Measurements from ENCODE around the gene SH3BGRL2.

Gene SH3BGRL2

GRCh38 chr6:79630883-79631692, at the start of gene SH3BGRL2:
Gene SH3BGRL2 (plus strand): TSS chr6:79631329. CDS start chr6:79631462, 133 bp downstream.
- H3K27ac ChIP-seq = peak within 1 kb of the TSS; percentile 18
- no peak for DNase-seq (ENCODE audit: low read depth, low spot score)

- no peak overlapping the region for H3K27ac ChIP-seq
- DNase-seq (ENCODE audit: low read depth, low spot score) = no peak
Observed at GRCh38 chr6:79584332-79584731, 46.8 kb upstream of the SH3BGRL2 start.

DNA sequence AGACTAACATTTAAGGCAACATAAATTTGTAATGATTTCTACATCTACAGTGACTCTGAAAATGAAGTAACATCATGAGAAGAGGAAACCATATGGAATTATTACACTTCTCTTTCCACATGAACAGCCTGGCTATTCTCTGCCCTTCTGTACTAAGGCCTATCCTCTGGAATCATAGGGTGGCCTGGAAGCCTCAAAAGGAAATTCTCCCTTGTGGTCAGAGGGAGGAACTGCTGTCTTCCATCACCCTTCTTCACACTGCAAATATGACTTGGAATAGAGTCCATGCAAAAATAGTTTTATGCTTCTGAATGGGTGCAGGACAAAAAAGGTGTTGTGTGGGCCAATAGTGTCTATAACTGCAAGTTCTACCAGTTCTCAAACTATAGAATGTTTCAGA, 44.6 kb upstream of the SH3BGRL2 start:
- no peak for DNase-seq (ENCODE audit: low read depth, low spot score)

DNA sequence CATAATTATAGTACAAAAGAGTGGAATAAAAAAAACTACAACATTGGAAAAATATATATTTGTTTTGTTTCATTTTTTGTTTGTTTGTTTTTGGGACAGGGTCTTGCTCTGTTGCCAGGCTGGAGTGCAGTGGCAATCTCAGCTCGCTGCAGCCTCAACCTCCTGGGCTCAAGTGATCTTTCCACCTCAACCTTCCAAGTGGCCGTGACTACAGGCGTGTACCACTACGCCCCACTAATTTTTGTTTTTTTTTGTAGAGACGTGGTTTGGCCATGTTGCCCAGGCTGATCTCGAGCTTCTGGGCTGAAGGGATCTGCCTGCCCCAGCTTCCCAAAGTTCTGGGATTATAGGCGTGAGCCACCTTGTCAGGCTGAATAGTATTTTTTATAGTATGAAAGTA, 41.4 kb upstream of the SH3BGRL2 start:
- DNase-seq (ENCODE audit: low read depth, low spot score) = no peak
- H3K27ac ChIP-seq = no peak overlapping the region

More for the DNA sequence above, 44.6 kb upstream of the SH3BGRL2 start:
- H3K27ac ChIP-seq = no peak overlapping the region

GRCh38 chr6:79597155-79597554, 34.0 kb upstream of the SH3BGRL2 start:
- DNase-seq (ENCODE audit: low read depth, low spot score) = no peak

GRCh38 chr6:79598012-79598411, 33.1 kb upstream of the SH3BGRL2 start:
- DNase-seq (ENCODE audit: low read depth, low spot score) = no peak
- H3K27ac ChIP-seq = no peak overlapping the region

More at GRCh38 chr6:79597155-79597554, 34.0 kb upstream of the SH3BGRL2 start:
- no peak overlapping the region for H3K27ac ChIP-seq

- DNase-seq (ENCODE audit: low read depth, low spot score) = no peak
- H3K27ac ChIP-seq = no peak overlapping the region
Observed at GRCh38 chr6:79599725-79600259, 31.3 kb upstream of the SH3BGRL2 start.

DNA sequence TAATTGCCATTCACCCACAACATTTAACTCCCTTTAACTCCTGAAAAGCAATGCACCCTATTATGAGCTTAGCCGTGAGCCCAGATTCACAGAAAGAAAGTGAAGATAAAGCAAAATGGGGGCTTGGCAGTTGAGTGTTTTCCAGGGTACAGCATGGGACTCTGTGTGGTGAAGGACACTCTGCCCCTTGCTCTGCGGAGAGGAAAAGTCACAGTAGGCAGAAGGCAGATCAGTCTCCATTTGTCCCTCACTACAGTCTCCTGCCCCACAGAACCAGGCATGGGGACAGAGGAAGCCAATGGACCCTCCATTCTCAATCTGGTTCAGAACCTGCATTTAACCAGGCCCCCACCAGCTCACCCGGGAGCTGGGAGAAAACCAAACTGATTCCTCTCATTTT, 30.8 kb upstream of the SH3BGRL2 start:
- DNase-seq (ENCODE audit: low read depth, low spot score) = no peak
- H3K27ac ChIP-seq = no peak overlapping the region

DNA sequence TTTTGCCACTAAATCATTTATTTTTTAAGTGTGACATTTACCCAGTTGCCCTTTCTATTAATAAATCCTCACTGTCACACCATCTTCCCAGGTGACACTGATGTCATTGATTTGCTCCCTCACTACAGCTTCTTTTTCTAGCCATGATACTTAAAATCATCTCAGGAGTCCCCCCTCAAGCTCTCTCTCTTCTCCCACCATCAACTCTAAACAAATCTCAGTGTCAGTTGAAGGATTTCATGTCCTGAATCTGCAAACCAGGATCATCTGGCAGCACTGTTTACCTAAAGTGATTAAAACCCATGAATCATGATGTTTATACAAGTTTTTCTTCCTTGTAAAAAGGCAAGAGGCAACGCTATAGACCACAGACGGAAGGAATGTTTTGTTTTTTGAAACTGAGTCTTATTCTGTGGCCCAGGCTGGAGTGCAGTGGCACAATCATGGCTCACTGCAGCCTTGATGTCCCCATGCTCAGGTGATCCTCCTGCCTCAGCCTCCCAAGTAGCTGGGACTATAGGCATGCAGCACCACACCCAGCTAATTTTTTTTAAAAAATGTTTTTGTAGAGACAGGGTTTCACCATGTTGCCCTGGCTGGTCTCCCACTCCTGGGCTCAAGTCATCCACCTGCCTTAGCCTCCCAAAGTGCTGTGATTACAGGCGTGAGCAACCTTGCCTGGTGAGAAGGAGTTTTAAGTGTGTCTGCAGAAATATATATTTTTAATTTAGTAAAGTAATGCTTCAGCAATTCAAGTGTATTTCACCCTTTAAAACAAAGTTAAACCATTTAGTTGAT, 30.1 kb upstream of the SH3BGRL2 start:
- DNase-seq (ENCODE audit: low read depth, low spot score) = peak; percentile 55
- H3K27ac ChIP-seq = no peak overlapping the region

DNA sequence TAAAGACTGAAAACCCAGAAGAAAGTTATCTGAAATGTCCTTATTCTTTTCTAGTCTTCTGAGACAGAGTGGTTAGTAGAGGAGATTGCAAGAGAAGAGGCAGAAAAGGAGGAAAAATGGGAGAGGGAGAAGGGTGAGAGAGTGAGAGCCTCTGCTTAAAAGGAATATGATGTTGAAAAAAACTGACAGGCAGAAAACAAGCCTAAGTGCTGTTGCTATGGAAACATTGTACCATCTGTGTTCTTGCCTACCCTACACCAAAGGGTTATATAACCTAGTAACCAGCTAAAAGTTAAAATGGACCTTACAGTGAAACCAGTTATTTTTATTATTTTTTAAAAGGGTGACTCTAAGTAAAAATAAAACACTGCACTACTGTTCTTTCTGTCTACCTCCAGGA, 28.3 kb upstream of the SH3BGRL2 start:
- no peak overlapping the region for H3K27ac ChIP-seq
- DNase-seq (ENCODE audit: low read depth, low spot score) = no peak

DNA sequence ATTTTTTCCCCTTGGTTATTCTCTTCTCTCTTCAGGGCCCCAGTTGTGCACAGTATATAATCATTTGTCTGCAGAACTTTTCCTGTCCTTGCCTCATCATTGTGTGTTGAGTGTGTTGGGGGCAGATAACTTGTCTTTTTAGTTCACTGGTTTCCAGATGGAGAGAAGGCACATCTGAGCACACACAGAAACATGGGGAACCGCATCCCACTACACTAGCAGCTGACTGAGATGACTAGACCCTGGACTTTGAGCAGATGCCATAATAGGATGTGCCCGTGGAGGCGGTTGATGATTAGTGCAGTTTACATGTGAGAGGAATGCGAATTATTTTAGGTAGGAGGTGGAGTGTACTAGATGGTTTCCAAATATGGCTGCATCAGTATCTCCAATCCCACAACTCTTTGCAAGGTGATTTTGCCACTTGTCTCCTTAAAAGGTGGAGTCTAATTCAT, 26.5 kb upstream of the SH3BGRL2 start:
- DNase-seq (ENCODE audit: low read depth, low spot score) = no peak

GRCh38 chr6:79605061-79605460, 26.1 kb upstream of the SH3BGRL2 start:
- no peak overlapping the region for H3K27ac ChIP-seq
- no peak for DNase-seq (ENCODE audit: low read depth, low spot score)

More for the DNA sequence above, 26.5 kb upstream of the SH3BGRL2 start:
- H3K27ac ChIP-seq = no peak overlapping the region

DNA sequence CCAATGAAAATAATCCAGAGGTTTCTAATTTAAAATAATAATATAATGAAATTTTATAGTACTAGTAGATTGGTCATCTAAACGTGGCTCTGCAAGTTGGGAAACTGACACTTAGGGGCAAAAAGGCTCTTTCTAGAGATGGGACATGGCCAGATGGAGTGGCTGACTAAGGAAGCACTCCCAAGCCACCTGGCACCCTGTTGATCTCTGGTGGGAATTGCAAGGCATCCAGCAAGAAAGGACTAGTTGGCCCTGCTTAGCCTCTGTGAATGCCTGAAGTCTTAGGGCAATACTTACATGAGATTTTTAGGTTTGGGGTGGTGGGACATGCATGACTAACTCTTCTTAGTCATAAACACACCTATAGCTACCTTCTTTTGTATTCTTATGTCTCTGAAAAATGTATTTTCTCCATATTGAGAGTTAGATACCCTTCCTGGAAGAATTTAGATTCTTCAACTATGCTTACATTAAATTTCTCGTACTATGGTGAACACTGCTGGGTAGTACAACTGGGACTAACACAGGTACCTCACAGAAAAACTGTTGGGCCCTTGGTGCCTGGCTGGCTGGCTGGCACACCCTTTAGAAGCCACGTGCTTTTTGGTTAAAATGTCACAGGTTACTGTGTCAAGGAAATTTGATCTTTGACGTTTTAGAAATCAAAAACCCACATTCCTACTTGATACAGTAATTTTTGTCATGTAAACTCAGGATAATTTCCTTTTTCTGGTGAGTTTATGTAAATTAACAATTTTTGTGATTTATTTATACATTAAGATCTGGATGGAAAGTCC, 25.0 kb upstream of the SH3BGRL2 start:
- DNase-seq (ENCODE audit: low read depth, low spot score) = no peak
- H3K27ac ChIP-seq = no peak overlapping the region

- DNase-seq (ENCODE audit: low read depth, low spot score) = no peak
- no peak overlapping the region for H3K27ac ChIP-seq
Observed at GRCh38 chr6:79607000-79607399, 24.1 kb upstream of the SH3BGRL2 start.

GRCh38 chr6:79608334-79609224, 22.6 kb upstream of the SH3BGRL2 start:
- H3K27ac ChIP-seq = no peak overlapping the region
- DNase-seq (ENCODE audit: low read depth, low spot score) = no peak

DNA sequence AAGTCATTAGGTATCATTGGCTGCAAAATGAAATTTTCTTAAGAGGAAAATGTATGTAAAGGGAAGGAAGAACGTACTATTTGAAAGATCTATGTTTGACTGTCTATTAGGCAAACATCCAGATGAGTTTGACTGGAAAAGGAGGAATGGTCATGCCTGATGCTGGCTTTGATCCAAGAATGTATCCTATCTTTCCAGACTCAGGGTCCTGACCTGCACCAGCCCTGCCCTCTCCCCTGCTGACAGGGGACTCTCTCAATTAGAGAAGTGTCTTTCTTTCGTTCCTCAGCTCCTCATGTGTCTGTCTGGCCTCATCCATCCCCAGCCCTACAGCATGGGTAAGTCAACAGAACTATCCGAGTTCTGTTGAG, 21.9 kb upstream of the SH3BGRL2 start:
- H3K27ac ChIP-seq = no peak overlapping the region
- DNase-seq (ENCODE audit: low read depth, low spot score) = no peak

DNA sequence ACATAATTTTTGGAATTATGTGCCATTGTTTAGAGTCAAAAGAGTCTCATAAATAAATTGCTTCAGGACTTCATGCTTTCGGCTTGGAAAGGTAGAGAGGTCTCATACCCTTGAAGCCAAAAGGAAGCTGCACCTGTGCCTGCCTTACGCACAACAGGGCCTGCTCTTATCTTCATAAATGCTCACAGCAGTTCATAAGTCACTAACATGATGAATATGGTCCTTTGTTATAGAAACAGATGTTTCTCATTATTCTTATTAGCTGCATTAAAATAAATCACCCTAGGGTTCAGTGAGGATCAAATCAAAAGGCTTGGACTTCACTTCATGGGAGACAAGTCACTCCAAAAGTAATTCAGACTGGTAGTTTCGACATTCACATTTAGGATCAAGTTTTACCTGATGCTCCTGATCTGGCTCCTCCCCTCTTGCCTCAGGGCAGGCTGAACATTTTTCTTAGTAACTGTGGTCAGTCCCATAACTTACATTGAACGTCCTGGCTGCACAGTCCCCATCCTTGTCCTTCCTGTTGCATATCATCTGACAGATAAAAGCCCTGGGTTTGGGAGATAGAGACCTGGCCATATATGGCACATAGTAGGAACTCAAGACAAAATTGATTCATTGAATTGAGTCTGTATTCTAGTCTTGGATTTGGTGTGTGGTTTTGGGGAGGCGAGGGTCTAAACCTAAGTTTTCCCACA, 20.7 kb upstream of the SH3BGRL2 start:
- peak; percentile 36 for DNase-seq (ENCODE audit: low read depth, low spot score)

GRCh38 chr6:79612457-79612856, 18.7 kb upstream of the SH3BGRL2 start:
- H3K27ac ChIP-seq = no peak overlapping the region
- no peak for DNase-seq (ENCODE audit: low read depth, low spot score)

More for the DNA sequence above, 20.7 kb upstream of the SH3BGRL2 start:
- H3K27ac ChIP-seq = peak overlapping the region; percentile 6

- no peak overlapping the region for H3K27ac ChIP-seq
- DNase-seq (ENCODE audit: low read depth, low spot score) = no peak
Observed at GRCh38 chr6:79612918-79613317, 18.2 kb upstream of the SH3BGRL2 start.
